HG03342 (cell line): ENCODE data around the gene CDX1.

Source experiments
- ATAC-seq: cut with Tn5 transposase; IDR thresholded peaks from one replicate; pipeline ENCODE4 v1.9.1; 2021; ENCODE audit warnings: mild to moderate bottlenecking, moderate library complexity; ENCODE audit not compliant: unreplicated experiment

CDX1 gene

DNA sequence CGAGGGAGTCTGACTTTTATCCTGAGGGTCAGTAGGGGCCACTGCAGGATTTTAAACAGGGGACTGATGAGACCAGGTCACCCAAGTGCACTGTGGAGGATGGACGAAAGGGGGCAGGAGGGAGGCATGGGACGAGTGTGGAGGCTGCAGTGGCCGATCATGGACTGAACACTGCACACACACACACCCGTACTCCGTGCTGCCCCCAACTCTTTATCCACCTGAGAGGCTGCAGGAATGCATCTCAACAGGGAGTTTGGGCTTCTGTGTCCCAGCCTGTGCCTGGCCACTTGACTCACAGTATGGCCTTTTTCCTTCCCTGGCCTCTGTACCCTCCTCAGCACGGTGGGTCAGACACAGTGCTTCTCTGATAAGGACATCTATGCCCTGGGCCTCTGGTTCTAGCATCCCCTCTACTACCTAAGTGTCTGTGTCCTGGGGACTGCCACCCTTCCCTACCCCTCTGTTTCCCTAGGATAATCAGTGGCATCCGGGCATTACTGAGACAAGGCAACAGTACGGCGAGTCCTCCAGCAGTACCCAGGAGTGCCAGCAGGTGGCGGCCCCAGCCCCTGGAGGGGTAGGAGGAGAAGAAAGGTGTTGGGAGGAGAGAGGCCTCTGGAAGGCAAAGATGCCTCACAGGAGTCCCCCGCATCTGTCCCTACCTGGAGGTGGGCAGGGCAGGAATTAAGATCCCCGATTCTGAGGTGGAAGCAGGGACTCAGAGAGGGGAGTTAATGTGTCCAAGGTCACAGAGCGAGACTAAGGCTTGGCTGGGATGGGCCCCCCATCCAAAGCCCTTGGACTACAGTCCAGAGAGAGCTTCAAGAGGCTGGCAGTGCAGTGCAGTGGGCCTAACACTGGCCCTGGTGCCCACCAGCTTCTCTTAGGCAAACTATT, 5.1 kb upstream of the CDX1 start:
- ATAC-seq, result peak; percentile 74

DNA sequence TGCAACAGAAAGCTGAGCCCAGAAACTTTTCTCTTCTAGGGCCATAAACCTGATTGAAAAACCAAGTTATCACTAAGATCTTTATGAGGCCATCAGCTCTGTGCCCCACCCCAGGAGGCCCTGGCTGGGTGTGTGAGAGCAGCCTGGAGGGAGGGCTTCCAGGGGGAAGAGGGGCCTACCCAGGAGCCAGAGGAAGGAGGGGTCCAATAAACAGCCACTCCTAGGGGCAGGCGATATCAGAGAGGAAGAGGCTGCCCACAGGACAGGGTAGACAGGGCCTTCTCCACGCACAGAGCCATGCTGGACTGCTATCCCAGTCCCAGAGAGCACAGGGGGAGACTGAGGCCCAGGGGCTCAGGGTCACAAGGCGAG, 4.5 kb upstream of the CDX1 start:
- no peak for ATAC-seq

DNA sequence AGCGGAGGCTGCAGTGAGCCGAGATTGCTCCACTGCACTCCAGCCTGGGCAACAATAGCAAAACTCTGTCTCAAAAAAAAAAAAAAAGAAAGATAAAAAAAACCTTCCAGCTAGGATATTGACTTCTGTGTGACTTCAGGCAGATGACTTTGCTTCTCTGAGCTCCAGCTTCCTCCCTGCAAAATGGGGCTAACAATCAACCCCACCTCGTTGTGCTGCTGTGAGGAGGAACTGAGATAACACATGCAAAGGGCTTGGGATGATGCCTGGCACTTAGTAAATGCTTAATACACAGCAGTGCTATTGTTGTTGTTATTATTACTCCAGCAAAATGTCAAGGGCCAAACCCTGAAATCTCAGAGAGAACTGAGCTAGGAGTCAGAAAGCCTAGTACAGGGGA, 3.5 kb upstream of the CDX1 start:
- ATAC-seq, result no peak

DNA sequence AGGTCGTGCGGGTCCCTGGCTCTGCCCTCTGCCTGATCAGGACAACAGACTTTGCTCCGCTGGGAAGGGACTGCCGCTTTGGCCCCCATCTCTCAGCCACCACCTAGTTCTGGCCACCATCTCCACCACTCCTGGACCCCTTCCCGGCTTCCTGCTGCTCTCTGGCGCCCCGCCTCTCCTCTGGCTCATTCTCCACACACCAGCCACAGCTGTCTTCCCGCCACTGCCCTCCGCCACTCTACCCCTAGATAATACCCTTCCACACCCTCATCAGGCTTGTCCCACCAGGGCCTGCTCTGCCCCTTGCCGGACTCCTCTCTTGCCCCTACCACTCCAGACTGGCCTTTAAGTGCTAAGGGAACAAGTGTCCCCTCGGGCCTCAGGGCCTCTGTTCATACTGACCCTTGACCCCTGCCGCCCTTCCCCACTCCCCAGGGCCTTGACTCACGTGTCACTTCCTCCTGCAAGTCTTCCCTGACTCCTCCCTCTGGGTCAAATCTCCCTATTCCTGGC, 3.0 kb upstream of the CDX1 start:
- ATAC-seq, result no peak

DNA sequence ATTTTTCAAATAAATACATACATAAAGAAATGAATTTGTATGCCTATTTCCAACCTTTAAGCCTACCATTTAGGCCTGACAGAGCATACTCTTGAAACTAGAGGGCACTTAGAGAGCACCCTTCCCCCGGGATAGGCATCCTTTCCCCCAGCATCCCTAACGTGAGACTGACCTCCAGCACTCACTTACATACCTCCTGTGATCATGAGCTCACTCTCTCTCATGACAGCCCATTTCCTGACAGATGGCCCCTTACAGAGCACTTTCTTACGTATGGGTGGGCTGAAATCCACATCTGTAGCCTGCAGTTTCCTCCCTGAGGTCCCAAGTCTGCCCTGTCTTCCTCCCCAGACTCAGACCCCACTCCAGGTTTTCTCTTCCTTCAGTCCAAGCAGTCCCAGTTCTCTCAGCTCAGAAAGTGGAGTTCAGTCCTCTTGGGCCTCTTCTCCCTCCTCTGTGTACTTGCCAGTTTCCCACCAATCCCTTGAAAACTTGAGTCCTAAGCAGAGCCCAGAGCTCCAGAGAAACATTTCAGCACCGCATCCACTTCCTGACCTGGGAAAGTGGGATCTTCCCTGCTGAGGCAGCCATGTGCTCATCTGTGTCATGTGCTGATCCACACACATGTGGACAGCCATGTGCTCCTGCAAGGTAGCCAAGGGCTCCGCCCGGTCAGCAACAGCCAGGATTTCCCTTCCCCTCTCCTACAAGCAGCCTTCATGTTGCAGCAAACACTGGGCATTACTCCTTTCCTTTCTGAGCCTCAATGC, 2.2 kb upstream of the CDX1 start:
- no peak for ATAC-seq

DNA sequence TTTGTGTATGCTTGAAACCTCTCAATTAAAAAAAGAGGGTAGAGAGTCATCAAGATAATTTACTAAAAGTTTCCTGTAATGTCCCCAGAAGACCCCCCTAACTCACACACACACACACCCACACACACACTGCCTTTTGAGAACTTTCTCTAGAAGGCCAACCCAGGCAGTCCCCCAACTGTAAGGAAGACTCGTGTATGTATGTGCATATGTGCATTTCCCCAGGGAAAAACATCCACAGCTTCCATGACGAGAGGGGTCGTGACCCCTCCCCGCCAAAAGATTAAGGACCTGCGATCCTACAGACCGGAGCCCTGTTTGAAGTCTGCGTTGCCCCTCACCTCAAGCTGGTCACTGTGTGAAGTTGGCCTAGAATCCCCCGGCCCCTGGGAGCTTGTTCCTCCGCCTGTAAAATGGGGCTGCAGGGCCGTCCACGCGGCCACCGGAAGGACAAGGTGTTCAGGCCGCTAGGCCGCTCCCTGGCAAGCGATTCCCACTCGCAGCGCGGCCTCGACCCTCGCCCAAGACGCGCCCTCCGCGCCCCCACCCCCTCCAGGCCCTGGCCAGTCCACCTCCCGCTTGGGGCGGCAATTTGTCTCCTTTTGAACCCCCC, 435 bp upstream of the CDX1 start:
- no peak for ATAC-seq

DNA sequence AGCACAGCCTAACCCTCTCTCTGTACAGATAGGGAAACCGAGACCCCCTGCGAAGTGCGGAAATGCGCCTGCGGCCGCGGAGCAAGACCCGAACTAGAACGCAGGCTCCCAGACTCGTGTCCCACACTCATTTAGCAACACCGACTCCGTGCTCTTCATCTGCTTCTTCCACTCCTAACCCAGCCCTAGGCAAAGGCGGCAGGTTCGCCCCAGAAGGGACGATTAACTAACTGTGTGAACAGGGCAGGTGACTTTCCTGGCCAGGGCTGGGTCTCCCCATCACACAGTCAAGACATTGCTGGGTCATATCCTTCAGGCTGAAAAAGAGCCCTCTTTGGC, 903 bp downstream of the CDX1 start:
- ATAC-seq, result no peak

DNA sequence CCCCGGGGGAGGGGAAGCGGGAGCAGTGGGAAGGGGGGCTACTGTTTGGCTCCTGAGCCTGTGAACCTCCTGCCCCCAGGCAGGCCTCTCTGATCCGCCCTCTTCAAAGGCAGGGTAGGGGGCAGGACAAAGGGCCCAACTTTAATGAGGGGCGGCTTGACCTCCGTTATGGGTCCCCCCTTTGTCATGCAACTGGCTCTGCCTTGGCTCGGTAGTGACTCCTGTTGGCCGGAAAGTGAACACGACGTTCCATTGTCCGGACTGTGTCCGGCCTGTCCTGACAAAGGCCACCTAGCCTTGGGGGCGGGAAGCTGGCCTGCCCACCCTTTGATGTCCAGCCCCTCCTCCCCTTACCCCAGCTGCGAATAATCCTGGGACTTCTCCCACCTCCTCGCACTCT, 1.3 kb downstream of the CDX1 start:
- no peak for ATAC-seq

DNA sequence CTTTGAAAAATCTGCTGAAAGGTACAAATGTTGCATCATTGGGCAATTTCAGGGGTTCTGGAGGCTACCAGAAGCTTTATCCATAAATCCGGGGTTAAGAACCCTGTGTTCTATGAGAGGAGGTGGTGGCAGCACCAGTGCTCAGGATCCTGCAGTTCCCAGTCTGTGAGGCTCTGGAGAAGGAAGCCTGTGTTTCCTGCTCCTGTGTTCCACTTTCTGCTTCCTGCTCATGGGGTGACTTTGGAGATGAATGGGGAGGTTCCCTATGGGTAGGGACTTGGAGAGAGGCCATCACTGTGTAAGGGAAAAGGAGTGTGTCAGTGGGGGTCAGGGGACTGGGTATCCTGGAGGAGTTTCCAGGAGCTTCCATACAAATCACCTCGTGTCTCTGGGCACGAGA, 2.3 kb downstream of the CDX1 start:
- ATAC-seq, result no peak

DNA sequence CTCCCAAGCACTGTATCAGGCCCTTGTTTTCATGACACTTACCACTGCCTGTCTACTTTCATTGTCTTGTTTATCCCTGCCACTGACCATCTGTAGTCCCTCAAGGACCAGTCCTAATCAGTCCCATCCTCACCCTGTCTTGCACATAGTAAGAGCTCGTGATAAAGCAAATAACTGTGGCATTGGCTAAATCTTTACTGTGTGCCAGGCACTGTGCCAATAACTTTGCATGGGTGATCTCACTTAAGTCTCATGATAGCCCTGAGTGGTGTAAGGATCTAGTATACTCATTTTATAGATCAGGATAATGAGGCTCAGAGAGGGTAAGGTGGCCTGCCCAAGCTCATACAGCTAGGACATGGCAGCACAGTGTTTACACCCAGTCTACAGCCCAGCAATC, 5.6 kb downstream of the CDX1 start:
- ATAC-seq, result no peak

DNA sequence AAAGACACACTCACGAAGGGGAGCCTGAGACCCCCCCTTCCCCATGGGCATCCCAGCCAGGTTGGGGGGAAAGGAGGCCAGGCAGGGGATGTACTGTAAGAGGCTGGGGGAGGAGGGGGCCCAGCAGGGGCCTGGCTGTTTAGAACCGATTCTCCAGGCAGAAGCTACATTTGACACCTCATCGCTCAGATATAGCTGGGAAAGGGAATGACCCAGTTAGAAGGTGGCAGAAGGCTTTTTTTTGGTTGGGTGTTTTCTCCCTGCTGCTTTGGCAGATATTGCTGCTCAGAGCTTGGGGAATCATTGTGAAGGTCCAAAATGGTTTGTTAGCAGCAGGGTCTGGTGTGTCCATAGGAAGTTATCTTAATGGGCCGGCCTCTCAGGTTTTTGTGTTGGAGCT, 6.0 kb downstream of the CDX1 start:
- ATAC-seq, result no peak

DNA sequence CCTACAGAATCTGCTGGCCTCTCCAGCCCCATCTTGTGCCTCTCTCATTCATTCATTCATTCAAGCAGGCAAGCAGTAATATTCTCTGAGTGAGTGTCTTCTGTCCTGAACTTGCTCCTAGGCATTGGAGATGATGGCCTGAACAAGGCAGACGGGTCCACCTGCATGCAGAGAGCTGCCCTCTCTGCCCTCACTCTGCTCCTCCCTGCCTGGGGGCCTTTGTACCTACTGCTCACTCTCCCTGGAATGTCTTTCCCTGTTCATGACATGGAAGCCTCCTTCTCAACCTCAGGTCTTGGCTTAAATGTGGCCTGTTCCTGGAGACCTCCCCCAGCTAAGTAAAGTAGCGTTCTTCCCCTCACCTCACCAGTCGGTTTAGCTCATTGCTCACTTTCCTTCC, 6.6 kb downstream of the CDX1 start:
- ATAC-seq, result no peak

DNA sequence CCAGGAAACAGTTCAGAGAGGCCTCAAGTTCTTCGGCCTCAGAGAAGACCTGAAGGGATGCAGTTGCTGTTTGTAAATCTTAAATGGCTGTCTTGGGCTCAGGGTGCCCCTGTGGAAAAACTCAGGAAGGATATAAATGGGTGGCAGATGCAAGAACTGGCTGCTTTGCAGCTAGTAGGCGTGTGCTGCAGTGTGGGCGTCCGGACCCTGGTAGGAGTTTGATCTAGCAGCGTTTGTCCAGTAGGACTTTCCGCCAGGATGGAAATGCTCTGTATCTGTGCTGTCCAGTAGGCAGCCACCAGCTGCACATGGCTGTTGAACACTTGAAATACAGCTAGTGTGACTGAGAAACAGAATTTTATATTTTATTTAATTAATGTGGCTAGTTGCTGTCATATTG, 7.7 kb downstream of the CDX1 start:
- ATAC-seq, result no peak

DNA sequence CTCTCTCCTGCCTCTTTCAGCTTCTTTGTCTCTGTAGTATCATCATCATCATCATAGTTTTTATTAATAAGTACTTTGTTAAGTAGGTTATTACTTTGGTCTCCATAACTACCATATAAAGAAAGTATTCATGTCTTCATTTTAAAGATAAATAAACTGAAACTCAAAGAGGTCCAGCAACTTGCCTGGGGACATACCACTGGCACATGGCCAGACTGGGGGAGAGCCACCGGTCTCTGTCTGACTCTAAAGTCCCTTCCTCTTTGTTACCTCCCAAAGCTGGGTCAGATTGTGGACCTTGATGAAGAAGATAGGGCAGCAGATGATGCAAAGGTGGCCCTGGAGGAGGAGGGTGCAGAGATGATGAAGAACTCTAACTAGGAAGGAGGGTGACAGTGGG, 8.5 kb downstream of the CDX1 start:
- ATAC-seq, result no peak

DNA sequence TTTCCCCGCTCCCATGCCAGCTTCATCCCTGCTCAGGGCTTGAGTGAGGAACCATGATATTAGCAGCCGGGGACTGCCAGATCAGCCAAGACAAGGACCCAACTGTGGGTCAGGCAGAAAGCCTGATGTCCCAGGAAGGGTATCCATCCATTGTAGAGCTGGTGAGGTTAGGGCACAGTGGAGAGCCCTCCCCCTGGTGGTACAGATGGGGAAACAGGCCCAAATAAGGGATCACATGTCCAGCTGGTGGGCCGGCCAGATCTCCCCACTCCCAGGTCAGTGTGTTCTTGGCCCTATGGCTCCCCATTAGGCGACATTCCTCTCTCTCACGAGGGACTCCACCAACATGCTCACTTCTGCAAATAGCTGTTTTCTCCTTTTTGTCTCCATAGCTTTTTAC, 9.0 kb downstream of the CDX1 start:
- ATAC-seq, result no peak

DNA sequence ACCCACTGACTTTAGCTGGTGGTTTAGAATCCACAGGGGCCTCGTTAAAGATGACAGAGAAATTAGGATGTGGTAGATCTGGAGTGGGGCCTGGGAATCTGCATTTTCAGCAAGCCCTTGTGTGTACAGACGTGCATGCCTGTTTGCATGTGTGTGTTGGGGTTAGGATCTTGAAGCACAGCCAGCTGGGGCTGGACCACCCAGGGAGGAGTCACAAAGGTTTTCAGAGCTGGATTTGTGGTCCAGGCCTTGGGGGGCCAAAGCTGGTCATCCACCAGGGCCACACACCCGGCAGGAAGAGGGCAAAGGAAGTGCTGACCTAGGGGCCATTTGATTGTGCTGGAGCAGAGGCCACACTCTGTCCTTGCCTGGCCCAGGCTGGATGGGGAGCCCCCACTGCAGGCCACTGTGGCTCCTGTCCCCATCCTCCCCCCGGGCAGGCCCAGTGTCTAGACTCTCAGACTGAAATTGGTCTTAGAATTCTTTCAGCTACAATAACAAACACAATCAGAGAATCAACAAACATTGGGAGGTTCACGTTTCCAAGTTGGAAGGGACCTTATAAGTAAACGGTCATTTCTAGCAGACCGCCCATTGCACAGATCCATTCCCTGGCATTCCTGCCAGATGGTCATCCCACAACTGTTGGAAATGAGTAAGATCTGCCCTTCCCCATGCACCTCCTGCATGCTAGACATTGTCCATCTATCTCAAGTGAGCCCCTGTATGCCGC, 10.3 kb downstream of the CDX1 start:
- ATAC-seq, result no peak

DNA sequence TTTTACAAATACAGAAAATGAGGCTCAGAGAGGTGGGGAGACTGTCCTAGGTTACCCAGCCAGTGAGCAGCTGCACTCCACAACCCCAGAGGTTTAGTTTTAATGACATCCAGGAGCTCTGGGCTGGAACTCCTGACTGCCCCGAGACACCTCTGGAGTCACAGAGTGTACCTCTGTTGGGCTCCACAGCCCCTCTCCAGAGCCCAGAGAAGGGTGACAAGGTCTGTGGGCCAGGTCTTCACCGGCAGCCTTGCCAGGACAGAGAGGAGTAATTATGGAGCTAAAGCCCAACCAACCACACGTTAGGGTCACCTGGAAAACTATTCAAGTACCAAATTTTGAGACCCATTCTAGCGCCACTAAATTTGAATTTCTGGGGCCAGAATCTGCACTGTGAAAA, 11.1 kb downstream of the CDX1 start:
- ATAC-seq, result no peak

DNA sequence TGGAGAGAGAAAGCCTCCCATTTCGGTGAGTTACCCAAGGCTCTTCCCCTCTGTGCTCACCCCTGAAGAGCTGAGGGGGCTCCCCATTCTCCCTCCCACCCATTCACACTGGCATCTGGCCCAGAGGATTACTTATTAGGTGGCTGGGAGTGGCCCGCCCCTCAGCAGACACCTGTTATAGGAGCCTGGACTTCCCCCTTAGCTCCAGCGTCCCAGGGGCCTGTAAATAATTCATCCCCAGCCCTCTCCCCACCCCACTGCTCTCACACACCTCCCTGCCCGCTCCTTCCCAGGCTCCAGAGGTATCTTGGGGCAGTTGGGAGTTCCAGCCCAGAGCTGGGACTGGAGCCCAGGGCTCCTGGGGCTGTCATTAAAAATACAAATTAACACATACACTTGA, 11.7 kb downstream of the CDX1 start:
- peak; percentile 56 for ATAC-seq

DNA sequence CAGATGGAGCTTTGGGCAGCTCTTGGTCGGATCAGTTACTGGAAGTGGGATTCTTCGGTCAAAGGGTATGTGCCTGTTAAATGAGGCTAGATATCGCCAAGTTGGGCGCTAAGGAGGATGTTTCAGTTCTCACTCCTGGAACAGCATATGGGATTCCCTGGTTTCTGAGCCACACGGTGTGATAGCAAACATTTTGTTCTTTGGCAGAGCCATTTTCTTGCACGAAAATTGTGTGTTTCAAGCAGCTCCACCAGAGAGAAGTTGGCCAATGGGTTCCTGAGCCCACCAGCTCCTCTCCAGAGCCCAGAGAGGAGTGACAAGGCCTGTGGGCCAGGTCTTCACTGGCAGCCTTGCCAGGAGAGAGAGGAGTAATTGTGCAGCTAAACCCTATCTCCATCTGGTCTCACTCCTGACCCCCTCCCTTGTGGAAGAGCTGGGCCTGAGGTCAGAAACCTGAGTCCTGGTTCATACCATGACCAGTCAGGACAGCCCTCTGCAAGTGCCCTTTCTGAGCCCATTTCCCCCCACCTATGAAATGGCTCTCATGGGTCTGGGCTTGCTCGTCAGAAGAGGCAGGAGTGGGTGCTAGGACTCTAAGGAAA, 12.5 kb downstream of the CDX1 start:
- ATAC-seq, result no peak

DNA sequence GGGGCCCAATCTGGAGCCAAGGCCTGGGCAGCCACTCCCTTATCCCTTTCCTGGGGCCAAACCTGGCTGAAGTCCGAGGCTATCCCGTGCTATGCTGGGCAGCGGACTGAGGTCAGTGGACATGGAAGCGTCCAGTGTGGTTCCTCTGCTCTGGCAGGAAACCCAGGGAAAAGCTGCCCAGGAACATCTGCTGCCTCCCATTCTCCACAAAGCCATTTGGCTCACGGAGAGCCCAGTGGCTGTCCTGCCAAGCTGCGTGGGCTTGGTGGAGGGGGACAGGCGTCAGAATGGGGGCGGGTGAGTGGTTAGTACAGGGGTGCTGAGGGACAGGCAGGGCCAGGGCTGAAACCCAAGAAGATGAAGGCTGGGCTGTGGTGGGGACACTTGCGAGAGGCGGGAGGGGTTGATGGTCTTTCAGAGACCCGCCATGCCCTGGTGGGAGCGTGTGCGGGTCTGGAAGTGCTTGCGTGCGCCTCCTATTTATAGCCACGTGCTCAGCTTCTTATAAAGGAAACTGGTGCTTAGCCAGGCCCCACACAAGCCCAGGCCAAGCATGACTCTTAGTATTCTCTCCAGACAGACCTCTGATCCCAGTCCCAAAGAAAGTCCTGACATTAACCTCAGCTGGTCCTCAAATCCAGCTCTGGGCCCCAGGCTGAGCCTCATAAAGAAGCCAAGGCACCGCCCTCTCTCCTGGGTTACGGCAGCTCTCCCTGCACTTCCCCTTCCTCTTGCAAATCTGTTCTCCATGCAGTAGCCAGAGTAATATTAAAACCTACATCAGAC, 13.9 kb downstream of the CDX1 start:
- ATAC-seq, result no peak
